HG03469 (cell line): ENCODE measurements around the gene HYCC2.
"Not testable (repeated sequence)": the region's sequence is repeated elsewhere in the genome, so short reads cannot be mapped to it uniquely, and the experiment has no call there.

Experiments
- ATAC-seq: cut with Tn5 transposase; IDR thresholded peaks from one replicate; pipeline ENCODE4 v1.9.1; 2021; ENCODE audit warnings: mild to moderate bottlenecking, moderate library complexity, moderate number of reproducible peaks; ENCODE audit not compliant: unreplicated experiment

The HYCC2 gene

GRCh38 chr2:201071479-201072200, at the start of gene HYCC2, which contains the start of gene NDUFB3:
Gene HYCC2 (minus strand): TSS chr2:201071671. CDS start chr2:201024009, 47,662 bp downstream.
Gene NDUFB3 (plus strand): TSS chr2:201072001. CDS start chr2:201078883, 6,882 bp downstream.
- ATAC-seq = peak; percentile 95

DNA sequence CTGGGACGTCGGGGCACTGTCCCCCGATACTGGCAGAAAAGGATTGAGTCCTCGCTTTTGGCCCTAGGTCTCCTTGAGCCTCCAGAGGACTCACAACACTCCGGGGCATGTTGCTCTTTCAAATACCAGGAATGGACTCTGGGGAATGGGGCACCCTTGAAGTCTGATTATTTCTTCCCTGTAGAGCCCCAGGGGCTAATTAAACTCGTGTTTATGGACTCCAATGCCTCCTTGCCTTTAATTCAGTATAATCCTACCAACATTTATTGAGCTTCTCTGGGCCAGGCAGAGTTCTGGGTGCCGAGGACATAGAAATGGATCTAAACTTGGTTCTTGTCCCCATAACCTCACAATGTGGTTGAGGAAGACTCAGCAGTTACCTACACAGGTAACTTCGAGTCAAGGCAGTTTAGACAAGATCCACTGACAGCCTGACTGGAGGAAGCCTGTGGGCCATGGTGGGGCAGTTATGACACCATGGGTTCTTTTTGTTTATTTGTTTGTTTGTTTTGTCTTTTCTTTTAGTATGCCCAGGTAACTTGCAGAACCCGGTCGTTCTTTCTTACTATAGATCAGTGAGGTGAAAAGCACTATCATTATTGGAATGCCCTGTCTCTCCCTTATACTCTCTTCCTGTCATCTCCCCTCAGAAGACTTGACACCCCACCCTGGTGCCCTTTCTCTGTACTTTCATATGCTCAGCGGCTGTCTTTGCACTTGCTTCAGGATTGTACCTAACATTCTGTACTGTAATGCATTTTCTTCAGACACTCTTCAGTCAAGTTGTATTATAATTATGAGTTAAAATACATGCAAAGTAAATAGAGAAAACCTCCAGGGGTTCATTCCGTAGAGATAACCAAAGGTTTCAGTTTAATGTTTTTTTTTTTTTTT, 47.7 kb upstream of the HYCC2 start:
- no peak for ATAC-seq

- peak; percentile 43 for ATAC-seq
These were observed 46.9 kb upstream of the HYCC2 start for GRCh38 chr2:201118121-201118960.

DNA sequence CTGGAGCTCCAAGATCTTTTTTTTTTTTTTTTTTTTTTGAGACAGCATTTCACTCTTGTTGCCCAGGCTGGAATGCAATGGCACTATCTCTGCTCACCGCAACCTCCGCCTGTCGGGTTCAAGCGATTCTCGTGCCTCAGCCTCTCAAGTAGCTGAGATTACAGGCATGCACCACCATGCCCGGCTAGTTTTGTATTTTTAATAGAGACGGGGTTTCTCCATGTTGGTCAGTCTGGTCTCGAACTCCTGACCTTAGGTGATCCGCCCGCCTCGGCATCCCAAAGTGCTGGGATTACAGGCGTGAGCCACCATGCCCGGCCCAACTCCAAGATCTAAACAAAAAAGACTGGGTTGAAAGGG, 46.2 kb upstream of the HYCC2 start:
- not testable (repeated sequence) for ATAC-seq

- no peak for ATAC-seq
These were observed 45.7 kb upstream of the HYCC2 start for GRCh38 chr2:201116959-201117734.

DNA sequence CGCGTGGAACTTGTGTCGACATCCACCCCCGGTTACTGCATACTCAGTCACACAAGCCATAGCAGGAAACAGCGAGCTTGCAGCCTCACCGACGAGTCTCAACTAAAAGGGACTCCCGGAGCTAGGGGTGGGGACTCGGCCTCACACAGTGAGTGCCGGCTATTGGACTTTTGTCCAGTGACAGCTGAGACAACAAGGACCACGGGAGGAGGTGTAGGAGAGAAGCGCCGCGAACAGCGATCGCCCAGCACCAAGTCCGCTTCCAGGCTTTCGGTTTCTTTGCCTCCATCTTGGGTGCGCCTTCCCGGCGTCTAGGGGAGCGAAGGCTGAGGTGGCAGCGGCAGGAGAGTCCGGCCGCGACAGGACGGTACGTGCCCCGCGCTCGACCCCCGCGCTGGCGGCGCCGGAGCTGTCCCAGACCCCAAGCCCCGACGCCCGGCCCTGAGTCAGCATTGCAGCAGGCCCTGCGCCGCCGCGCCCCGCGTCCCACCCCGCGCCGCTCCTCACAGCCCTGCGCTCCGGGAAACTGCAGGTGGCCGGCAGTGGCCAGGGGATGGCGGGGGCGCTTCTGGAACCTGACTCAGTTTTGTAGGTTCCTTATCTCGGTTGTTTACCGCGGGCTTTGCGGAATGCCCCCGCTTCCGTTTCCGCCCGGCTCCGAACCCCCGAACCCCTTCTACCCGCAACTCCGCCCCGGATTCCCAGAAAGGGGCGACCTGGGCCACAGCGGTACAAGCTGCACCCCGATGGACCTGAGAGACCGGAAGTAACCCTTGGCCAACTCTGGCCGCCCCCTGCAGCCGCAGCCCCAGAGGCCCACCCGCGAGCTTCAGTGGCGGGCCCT, 44.9 kb upstream of the HYCC2 start, which contains the start of gene CFLAR:
CFLAR (plus strand) TSS at position 50 of the 844 bp plus-strand sequence. CDS start 13,702 bp downstream, outside the sequence.
- ATAC-seq = peak; percentile 21

DNA sequence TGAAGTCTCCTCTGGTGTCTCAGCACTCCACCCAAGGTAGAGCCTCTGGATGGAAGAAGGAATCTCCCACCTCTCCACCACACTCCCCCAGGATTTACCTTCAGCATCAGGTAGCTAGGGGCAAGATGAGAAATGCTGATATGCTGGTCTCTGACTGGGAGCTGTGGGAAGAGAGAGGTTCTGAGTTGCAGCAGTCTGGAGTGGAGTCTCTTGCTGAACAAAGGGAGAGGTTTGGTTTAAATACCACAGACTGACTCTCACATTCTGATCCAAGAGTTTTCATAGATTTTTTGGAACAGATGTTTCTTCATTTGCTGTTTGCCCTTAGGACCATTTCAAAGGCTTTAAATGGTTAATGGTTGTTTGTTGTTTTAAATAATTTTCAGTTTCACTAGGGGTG, 43.4 kb upstream of the HYCC2 start:
- ATAC-seq = no peak

- ATAC-seq = no peak
These were observed 42.9 kb upstream of the HYCC2 start for GRCh38 chr2:201114350-201114749.

- no peak for ATAC-seq
These were observed 39.6 kb upstream of the HYCC2 start for GRCh38 chr2:201111096-201111495.

GRCh38 chr2:201110615-201111014, 39.1 kb upstream of the HYCC2 start:
- ATAC-seq = no peak

- no peak for ATAC-seq
These were observed 37.7 kb upstream of the HYCC2 start for GRCh38 chr2:201109186-201109585.

GRCh38 chr2:201108341-201108740, 36.9 kb upstream of the HYCC2 start:
- ATAC-seq = no peak

DNA sequence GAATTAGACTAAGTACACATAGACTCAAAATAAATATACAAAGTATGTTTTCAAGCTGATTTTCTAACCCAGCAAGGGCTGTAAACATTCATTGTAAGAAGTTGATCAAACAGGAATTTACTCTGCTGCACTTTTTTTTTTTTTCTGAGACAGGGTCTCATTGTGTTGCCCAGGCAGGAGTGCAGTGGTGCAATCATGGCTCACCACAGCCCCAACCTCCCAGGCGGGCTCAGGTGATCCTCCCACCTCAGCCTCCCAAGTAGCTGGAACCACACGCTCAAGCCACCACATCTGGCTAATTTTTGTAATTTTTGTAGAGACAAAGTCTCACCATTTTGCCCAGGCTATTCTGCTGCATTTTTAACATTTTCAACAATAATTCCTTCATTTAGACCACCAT, 36.2 kb upstream of the HYCC2 start:
- no peak for ATAC-seq

DNA sequence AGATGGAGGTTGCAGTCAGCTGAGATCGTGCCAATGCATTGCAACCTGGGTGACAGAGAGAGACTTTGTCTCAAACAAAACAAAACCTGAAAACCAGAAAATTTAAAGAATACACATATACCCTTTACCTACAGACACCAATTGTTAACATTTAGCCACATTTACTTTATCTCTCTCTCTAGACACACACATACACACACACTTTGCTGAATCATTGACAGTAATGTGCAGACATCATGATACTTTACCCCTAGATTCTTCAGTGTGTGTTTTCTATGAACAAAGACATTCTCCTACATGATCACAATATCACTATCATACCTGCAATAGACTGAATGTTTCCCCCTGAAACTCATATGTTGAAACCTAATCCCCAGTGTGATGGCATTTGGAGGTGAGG, 34.3 kb upstream of the HYCC2 start:
- no peak for ATAC-seq

DNA sequence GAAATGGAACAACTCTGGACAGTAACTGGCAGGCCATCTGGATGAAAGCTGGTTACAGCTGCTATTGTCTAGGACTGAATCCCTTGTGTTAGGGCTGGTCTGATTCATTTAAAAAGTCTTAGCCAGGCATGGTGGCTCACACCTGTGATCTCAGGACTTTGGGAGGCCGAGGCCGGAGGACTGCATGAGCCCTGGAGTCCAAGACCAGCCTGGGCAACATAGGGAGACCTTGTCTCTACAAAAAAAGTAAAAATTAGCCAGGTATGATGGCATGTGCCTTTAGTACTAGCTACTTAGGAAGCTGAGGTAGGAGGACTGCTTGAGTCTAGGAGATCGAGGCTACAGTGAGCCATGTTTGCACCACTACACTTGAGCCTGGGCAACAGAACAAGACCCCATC, 29.0 kb upstream of the HYCC2 start:
- no peak for ATAC-seq

DNA sequence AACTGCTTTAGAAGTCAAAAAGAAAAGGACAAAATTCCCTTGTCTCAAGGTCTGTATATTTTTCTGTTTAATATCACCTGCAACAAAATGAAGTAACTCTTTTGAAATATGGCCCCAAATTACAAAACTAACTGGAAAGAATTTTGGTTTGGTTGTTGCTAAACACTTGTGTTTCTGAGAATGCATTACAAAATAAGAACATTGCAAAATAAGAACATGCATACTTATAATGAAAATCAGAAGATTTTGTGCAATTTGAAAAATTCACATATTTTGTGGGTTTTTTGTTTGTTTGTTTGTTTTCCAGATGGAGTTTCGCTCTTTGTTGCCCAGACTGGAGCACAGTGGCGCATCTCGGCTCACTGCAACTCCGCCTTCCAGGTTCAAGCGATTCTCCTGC, 22.1 kb upstream of the HYCC2 start:
- ATAC-seq = no peak

GRCh38 chr2:201090574-201090973, 19.1 kb upstream of the HYCC2 start:
- ATAC-seq = no peak

DNA sequence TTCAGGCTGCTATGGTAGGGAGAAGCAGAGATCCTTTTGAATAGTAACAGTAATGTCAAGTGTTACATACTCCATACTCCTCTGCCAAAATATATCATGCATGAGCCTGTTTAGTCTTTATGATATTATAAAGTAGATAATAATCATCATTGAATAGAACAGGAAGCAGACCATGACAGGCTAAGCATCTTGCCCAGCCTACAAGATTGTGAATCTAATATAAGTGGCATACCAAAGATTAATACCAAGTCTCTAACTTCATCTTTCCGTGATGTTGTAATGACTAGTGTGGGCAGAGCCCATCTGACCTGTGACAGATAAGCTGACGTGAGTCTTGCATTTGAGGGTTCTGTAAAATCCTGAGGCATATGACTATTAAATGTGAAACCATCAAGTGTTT, 13.4 kb upstream of the HYCC2 start:
- ATAC-seq = no peak

- ATAC-seq = no peak
These were observed 3.5 kb upstream of the HYCC2 start for GRCh38 chr2:201074996-201075395.
